ENCODE measurements around the gene SLC37A3.
"Not testable (repeated sequence)": the region's sequence is repeated elsewhere in the genome, so short reads cannot be mapped to it uniquely, and the experiment has no call there.

The SLC37A3 gene

DNA sequence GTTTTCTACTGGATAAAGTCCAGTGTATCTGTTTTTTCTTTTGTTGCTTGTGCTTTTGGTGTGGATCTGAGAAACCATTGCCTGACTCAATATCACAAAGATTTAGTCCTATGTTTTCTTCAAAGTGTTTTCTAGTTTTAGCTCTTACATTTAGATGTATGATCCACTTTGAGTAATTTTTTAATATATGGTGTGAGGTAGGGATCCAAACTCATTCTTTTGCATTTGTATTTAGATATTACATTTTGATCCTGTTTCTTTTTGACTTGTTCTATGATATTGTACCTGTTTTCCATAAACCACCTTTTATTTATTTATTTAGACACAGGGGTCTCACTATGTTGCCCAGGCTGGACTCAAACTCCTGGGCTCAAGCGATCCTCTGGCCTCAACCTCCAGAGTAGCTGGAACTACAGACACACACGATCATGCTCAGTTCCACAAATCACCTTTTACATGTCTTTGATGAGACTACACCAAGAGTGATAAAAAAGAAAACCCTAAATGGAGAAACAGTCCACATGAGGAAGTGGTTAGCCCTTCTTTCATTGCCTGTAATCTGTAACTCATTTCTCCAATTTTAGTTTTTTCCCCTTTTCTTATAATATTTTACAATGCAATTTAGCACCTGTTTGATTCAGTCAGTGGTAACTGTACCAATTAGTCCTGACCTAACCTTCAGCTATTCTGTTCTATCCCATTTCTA lies 86.0 kb downstream of the SLC37A3 start:
- DNase-seq (ENCODE audit: low read depth), result no peak

DNA sequence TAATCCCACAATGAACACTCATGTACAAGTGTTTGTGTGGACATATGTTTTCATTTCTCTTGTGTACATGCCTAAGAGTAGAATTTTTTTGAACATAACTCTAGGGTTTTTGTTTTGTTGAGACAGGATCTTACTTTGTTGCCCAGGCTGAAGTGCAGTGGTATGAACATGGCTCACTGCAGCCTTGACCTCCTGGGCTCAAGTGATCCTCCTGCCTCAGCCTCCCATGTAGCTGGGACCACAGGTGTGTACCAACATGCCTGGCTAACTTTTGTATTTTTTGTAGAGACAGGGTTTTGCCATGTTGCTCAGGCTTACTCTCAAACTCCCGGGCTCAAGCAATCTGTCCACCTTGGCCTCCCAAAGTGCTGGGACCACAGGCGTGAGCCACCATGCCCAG lies 87.2 kb downstream of the SLC37A3 start:
- DNase-seq (ENCODE audit: low read depth), result not testable (repeated sequence)

DNA sequence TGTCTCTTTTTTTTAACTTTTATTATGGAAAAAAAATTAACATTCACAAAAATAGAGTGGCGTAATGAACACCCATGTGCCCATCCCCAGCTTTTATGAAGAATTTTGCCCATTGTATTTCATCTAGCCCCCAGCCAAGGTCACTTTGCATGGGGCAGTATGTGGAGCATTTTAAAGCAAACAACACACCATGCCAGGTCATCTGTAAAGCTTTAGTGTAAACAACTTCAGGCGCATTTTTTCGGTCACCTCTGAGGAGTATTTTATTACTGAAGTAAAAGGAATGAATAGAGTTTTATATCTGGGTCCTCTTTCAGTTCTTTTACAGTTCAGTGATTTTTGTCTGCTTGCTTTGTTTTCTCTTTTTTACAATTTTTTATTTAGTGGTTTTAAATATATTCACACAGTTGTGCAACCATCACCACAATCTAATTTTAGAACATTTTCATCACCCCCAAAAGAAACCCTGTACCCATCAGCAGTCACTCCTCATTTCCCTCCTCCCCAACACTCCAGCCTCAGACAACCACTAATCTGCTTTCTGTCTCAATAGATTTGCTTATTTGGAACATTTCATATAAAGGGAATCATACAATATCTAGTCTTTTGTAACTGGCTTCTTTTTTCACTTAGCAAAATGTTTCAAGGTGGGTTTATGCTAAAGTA lies 87.9 kb downstream of the SLC37A3 start:
- DNase-seq (ENCODE audit: low read depth), result no peak

DNA sequence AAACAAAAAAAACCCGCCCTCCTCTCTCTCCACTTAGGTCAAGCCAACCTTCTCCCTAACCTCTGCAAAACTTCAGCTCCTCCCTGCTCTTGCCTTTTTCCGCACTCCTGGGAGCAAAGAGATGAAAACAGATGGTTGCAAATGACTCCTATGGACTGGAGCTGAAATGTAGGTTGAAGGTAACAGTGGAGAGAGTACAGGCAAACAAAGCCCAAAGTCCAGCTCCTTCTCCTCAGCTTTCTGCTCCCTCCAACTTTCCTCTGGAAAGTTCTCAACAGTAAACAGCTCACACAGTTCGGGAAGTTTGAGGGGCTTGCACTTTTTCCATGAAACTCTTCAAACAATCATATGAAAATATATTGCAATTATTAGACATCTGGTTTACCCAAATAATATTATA lies 90.3 kb downstream of the SLC37A3 start:
- no peak for DNase-seq (ENCODE audit: low read depth)

DNA sequence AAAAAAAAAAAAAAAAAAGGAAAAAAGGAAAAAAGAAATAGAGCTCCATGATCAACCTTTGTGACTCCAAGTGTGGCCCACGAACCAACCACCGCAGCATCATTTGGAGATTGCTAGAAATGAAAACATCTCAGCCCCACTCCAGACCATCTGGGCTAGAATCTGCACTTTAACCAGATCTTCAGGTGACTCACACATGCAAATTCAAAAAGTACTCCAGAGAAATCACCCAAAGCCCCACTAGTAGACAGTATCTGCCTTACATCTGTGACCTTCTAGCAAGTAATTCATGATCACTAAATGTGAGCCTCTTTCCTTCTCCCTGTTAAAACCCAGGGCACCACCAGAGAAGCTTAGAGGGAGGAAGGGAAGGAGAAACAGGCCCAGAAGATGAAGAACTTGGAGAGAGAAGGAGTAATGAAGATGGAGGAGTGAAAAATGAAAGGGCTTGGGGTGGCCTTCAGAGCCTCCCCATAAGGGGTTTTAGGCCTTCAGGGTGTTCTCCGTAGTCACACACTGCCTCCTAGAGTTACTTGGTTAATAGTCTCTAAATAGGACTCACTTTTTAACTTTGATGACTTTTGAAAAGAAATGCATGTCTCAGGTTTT lies 94.0 kb downstream of the SLC37A3 start:
- peak; percentile 20 for DNase-seq (ENCODE audit: low read depth)

DNA sequence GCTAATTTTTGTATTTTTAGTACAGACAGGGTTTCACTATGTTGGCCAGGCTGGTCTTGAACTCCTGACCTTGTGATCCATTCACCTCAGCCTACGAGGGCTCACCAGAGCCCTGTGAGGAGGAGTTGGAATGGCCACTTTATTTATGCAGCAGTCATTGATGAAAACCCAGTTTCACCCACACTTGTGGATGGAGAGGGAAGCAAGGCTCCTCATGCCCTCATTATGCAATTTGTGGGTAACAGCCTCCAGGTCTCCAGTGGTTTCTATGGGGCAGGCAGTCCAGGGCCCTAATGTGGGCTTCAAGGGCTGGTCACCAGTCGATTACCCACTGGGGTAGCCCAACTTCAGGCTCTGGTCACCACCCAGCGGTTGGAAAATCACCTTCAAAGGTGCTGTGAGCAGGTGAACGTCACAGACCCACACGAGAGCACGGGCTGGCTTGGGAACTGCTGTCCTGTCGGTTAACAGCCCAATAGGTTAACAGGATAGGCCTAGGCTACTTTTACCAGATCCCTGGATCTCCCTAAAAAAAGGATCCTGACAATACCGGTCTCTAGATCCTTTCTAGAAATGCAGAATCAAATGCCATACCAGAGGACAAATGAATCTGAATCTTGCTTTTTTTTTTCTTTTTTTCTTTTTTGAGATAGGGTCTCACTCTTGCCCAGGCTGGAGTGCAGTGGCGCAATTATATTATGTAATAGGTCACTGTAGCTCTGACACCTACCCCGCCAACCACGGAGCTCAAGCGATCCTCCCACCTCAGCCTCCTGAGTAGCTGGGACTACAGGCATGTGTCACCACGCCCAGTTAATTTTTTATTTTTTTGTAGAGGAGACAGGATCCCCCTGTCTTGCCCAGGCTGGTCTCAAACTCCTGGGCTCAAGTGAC lies 97.8 kb downstream of the SLC37A3 start:
- no peak for DNase-seq (ENCODE audit: low read depth)

DNA sequence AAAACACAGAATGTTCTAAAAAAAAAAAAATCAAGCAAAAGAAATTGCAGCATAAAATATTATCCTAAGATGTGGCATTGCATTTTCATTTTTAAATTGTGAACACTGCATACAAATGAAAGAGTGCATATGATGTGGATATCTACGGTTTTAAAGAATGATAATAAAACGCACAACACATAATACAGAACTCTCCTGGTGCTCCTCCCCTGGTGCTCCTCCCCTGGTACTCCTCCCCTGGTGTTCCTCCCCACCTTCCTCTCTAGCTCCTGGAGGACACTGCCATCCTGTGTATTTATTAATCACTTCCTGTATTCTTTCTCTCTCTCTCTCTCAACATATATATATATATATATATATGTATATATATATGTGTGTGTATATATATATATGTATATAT lies 100.1 kb downstream of the SLC37A3 start:
- no peak for DNase-seq (ENCODE audit: low read depth)

DNA sequence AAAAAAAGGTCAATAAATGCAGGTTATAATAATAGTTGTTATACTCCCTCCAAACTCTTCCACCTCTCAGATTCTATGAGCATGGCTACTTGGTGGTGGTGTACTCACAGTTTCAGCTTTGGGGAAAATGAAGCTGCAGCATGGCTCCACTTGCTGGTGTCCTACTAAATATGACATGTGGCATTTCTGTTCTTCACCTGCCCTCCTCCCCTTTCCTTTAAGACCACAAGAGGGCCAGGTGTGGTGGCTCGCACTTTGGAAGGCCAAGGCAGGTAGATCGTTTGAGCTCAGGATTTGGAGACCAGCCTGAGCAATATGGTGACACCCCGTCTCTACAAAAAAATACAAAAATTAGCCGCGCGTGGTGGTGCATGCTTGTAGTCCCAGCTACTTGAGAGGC lies 101.1 kb downstream of the SLC37A3 start:
- DNase-seq (ENCODE audit: low read depth), result no peak

DNA sequence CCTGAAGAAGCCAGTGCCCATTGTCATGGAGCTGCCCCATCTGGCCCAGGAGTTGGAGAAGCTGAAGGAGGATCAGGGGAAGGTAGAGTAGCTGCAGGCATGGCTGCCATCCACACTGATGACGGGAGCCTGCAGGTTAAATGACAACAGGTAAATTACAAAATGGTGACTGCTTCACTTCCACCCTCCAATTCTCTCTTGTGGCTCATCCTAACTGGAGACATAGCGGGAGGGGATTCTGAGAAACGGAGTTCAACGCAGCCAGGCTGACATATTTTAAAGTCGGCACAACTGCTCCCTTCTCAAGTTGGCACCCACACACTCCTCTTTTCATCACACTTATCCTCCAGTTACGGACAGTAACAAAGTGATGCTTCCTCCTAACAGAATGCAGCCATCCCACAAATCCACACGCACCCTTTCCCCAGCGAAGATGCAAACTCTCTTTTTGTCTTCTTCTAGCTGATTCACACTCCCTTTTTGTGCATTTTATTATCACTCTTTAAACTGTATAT lies 103.0 kb downstream of the SLC37A3 start:
- no peak for DNase-seq (ENCODE audit: low read depth)

DNA sequence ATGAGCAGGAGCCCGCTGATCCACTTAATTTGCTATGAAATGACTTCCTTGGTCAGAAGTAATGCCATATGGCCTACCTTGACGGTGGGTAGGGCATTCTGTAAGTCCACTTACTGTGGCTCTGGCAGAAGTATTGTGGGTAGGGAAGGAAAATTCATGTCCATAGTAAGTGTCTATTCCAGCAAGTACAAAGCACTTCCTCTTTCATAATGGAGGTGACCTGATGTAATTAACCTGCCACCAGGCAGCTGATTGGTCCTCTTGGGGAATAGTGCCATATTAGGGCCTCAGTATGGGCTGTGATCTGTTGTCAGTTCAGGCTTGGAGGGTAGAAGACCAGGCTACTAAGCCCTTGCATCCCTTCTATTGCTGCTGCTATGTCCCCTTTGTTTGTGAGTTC lies 103.9 kb downstream of the SLC37A3 start:
- DNase-seq (ENCODE audit: low read depth), result no peak

DNA sequence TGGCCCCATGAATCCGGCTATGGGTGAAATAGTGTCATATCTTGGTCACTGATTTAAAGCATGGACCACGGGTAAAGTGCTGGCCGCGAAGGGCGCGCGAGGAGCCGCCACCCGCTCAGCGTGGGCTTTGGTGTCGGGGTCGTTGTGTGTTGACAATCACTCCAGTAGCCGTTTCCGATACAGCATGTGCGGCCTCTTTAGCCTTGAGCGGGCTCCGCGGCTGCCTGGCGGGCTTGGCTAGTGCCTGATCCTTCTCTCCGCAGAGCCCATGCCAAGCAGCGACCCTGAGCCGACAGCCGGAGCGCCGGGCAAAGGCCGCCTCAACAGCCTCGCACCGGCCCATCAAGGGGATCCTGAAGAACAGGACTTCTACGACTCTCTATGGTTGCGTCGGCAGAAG lies 105.9 kb downstream of the SLC37A3 start:
- DNase-seq (ENCODE audit: low read depth), result no peak

DNA sequence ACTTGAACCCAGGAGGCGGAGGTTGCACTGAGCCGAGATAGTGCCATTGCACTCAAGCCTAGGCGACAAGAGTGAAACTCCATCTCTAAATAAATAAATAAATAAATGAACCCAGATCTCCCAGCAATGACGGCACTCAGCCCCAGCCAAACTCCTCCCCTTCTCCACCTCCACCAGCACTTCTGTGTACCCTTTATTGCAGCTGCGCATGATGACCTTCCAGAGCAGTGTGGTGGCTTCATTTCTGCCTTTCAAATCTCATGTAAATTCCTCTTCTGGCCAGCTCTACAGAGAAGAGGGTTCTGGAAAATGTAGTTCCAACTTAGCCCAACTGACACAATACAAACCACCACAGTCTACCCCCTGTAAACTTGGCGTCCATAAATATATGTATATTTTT lies 108.5 kb downstream of the SLC37A3 start:
- no peak for DNase-seq (ENCODE audit: low read depth)

DNA sequence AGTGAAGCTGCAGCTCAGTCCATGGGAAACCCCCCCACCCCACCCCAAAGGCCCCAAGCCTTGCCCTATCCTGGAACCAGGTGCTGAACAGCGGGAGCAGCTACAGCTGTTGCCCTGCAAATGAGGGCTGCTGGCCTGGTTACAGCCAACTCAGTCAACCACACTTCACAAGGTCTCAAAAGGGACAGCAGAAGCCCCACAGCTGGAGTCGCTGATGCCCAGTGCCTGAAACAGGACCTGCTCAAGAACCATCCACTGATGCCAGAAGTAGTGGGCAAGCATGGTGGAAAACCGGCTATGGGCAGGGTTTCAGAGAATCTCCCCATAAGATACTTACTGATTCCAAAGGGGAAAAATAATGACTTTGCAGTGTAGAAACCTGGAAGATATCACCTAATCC lies 110.3 kb downstream of the SLC37A3 start:
- no peak for DNase-seq (ENCODE audit: low read depth)

DNA sequence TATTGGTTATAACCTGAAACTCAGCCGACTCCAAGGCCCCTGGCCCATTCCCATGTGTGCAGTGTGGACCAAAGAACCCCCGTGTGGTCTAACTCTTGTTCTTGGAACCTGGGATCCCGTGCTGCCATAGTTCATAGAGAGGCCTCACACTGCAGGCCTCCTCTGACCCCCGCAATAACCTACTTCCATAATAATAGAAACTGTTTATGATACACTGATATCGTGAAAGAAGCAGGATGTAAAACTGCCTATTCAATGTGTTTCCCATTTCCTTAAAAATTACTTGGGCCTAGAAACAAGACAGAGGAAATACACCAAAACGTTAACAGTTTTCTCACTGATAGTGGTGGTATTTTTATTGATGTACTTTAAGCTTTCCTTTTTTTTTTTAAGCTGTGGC lies 112.4 kb downstream of the SLC37A3 start:
- no peak for DNase-seq (ENCODE audit: low read depth)

DNA sequence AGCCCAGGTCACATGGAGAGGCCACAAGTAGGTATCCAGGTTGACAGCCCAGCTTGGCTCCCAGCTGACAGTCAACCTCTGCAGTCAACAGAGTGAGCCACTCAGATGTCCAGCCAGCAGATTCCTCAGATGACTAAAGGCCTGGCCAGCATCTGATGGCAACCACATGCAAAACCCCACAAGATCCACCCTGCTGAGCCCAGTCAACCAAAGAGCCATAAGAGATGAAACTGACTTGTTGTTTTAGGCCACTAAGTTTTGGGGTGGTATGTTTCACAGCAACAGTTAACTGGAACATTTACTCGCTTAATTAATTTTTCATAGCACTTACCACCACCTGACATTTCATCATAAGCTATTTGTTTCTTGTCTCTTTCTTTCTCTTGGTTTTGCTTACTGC lies 114.3 kb downstream of the SLC37A3 start:
- no peak for DNase-seq (ENCODE audit: low read depth)
